Endothelial cell of umbilical vein (primary cell): ENCODE results near the gene SYNJ1. TPM values are rescaled to one million over a fixed set of nuclear protein-coding genes. Genes with fewer than 3 reads are reported as not detected.

ENCODE experiments used
- BruUV-seq: library from RNA; stranded (reverse); fragments of 400-500 nt; replicated peaks from 2 replicates; lab custom pipeline; 2021; lab: Mats Ljungman, UMichigan
- CTCF ChIA-PET: fragments of 300-600, 350-600 bp; sonication (Branson Sonifier 250); formaldehyde crosslinking; loops from one replicate; lab custom pipeline; 2021; ENCODE audit warnings: antibody characterized with exemption, inconsistent platforms; lab: Charles Lee
- POLR2A ChIA-PET: fragments of 300-600, 350-600 bp; sonication (Branson Sonifier 250); formaldehyde crosslinking; loops from one replicate; lab custom pipeline; 2021; ENCODE audit warnings: antibody characterized with exemption, inconsistent platforms; lab: Charles Lee
- DNase-seq: peaks from one replicate; pipeline ENCODE4 v3.0.0-alpha.2; 2011; ENCODE audit warnings: low read depth, low spot score
- FAIRE-seq: peaks from 2 replicates; lab custom pipeline; 2011; peaks lifted over from hg19 to GRCh38; lab: Jason Lieb, UNC
- H2AFZ ChIP-seq: 2 replicates; pipeline ENCODE4 v1.6.0; 2012; ENCODE audit warnings: low read depth, low read length, control low read depth, inconsistent platforms
- H3K27ac ChIP-seq: 2 replicates; pipeline ENCODE4 v1.5.1; 2011; ENCODE audit warnings: low read depth, mild to moderate bottlenecking, control low read depth, low read length, moderate library complexity; ENCODE audit not compliant: insufficient read depth
- H3K27me3 ChIP-seq, 2 experiments: 2 replicates each; pipeline versions ENCODE4 v1.6.0 to v1.6.1; 2011; ENCODE audit warnings: low read length in 2 of 2, mixed read lengths in 1 of 2; ENCODE audit not compliant: control insufficient read depth in 2 of 2, insufficient read depth in 2 of 2
- H3K36me3 ChIP-seq, 2 experiments: 2 replicates in 1 of 2; 3 replicates in 1 of 2; pipeline ENCODE4 v1.5.1; 2011; ENCODE audit warnings: low read length in 2 of 2, mild to moderate bottlenecking in 1 of 2, moderate library complexity in 1 of 2; ENCODE audit not compliant: control insufficient read depth in 2 of 2, insufficient read depth in 2 of 2; ENCODE audit errors: extremely low read depth in 1 of 2
- H3K4me1 ChIP-seq: 3 replicates; pipeline ENCODE4 v1.5.1; 2011; ENCODE audit warnings: mild to moderate bottlenecking, low read length; ENCODE audit not compliant: control insufficient read depth, insufficient read depth; ENCODE audit errors: extremely low read depth
- H3K4me2 ChIP-seq: 2 replicates; pipeline ENCODE4 v1.6.1; 2011; ENCODE audit warnings: low read length, control low read depth, mixed read lengths; ENCODE audit not compliant: insufficient read depth
- H3K4me3 ChIP-seq, 3 experiments: fragments of 200-600 bp in 1 of 3; sonication (generic), shearing (Covaris generic) in 1 of 3; replicated peaks in 1 of 3; 2 replicates each; pipeline ENCODE4 v1.5.1; 2011 to 2016; ENCODE audit warnings: control low read depth in 3 of 3, low read length in 3 of 3, mild to moderate bottlenecking in 2 of 3, inconsistent platforms in 1 of 3, low read depth in 1 of 3, moderate library complexity in 1 of 3; ENCODE audit not compliant: insufficient read depth in 1 of 3
- H3K79me2 ChIP-seq: 2 replicates; pipeline ENCODE4 v1.6.0; 2012; ENCODE audit warnings: low read length, inconsistent platforms; ENCODE audit not compliant: control insufficient read depth, insufficient read depth
- H3K9ac ChIP-seq: replicated peaks from 2 replicates; pipeline ENCODE3; 2011; ENCODE audit warnings: low read length, control low read depth; ENCODE audit not compliant: insufficient read depth; ENCODE audit errors: extremely low read depth
- H3K9me1 ChIP-seq: replicated peaks from 3 replicates; pipeline ENCODE4 v1.6.0; 2011; ENCODE audit warnings: mild to moderate bottlenecking, low read length; ENCODE audit not compliant: control insufficient read depth, insufficient read depth; ENCODE audit errors: extremely low read depth
- H3K9me3 ChIP-seq: replicated peaks from 2 replicates; pipeline ENCODE4 v1.5.1; 2012; ENCODE audit warnings: low read length, inconsistent platforms; ENCODE audit not compliant: control insufficient read depth, insufficient read depth
- H4K20me1 ChIP-seq: replicated peaks from 2 replicates; pipeline ENCODE3; 2011; ENCODE audit warnings: mild to moderate bottlenecking, low read length; ENCODE audit not compliant: control insufficient read depth, insufficient read depth; ENCODE audit errors: extremely low read depth
- EZH2 ChIP-seq: IDR thresholded peaks from 2 replicates; pipeline ENCODE4 v1.6.1; 2012; ENCODE audit warnings: borderline replicate concordance, low read depth, mild to moderate bottlenecking, moderate library complexity, low read length, inconsistent platforms; ENCODE audit not compliant: severe bottlenecking
- FOS ChIP-seq: IDR thresholded peaks from 2 replicates; pipeline ENCODE4 v1.6.1; 2011; ENCODE audit warnings: mild to moderate bottlenecking, low read length, moderate library complexity, borderline replicate concordance; ENCODE audit not compliant: insufficient read depth
- GATA2 ChIP-seq: IDR thresholded peaks from 2 replicates; pipeline ENCODE4 v1.7.0; 2011; ENCODE audit warnings: low read depth, mild to moderate bottlenecking, moderate library complexity, mixed read lengths, low read length; ENCODE audit not compliant: insufficient read length, insufficient read depth
- JUN ChIP-seq: IDR thresholded peaks from 2 replicates; pipeline ENCODE4 v1.6.1; 2011; ENCODE audit warnings: borderline replicate concordance, low read depth; ENCODE audit not compliant: insufficient read length, insufficient read depth
- MYC ChIP-seq: IDR thresholded peaks from one replicate; pipeline ENCODE4 v1.6.1; 2011; ENCODE audit warnings: mild to moderate bottlenecking, low read depth, low read length
- POLR2A ChIP-seq: IDR thresholded peaks from 2 replicates; pipeline ENCODE4 v1.6.1; 2012; ENCODE audit warnings: low read depth, mild to moderate bottlenecking, control low read depth, low read length
- POLR2AphosphoS5 ChIP-seq: IDR thresholded peaks from 2 replicates; pipeline ENCODE4 v1.6.1; 2012; ENCODE audit warnings: low read depth, mild to moderate bottlenecking, control low read depth, low read length, moderate library complexity; ENCODE audit not compliant: insufficient read depth
- dilution Hi-C: fragments of 300-500 bp; cut with MboI; formaldehyde crosslinking; loops from one replicate; pipeline ENCODE4 v1.15.0; 2019; ENCODE audit warnings: low sequenced_read_pairs; ENCODE audit not compliant: extremely low pct_ligation_motif_present
- intact Hi-C: fragments of 100-400 bp; cut with micrococcal nuclease; formaldehyde crosslinking; loops from one replicate; pipeline ENCODE4 v1.10.0; 2022
- polyA plus RNA-seq, 4 experiments: library from polyadenylated mRNA; depleted of rRNA in 3 of 4; stranded (reverse) in 3 of 4; unstranded in 1 of 4; fragments of >200 nt; gene quantifications; 2 replicates each; pipeline versions ENCODE4 v1.2.1 to v1.2.3, GENCODE V29; 2011 to 2012; ENCODE audit warnings: missing spikeins in 1 of 4
- total RNA-seq: library from RNA; stranded (reverse); gene quantifications from 2 replicates; pipeline ENCODE4 v1.2.3, GENCODE V29; 2021
- TF ChIP-seq, protein P1 (sequence below): IDR thresholded peaks from 2 replicates; pipeline ENCODE4 v1.6.1; 2011; ENCODE audit not compliant: insufficient read depth, insufficient read length
- TF ChIP-seq, protein P2 (sequence below), 2 donors: IDR thresholded peaks; 1 replicate in 1 of 2; 2 replicates in 1 of 2; pipeline ENCODE4 v1.5.1; 2011; ENCODE audit warnings: low read length in 2 of 2, mild to moderate bottlenecking in 2 of 2, moderate library complexity in 2 of 2, control low read depth in 1 of 2, inconsistent platforms in 1 of 2, low read depth in 1 of 2; ENCODE audit not compliant: insufficient read depth in 1 of 2; ENCODE audit errors: extremely low read depth in 1 of 2

The SYNJ1 gene
- total and polyA plus RNA-seq, 2 donors (not counting 3 experiments of a cell fraction or from before 2014, with no cell fraction given) = 5.9 to 17.0 TPM

DNA sequence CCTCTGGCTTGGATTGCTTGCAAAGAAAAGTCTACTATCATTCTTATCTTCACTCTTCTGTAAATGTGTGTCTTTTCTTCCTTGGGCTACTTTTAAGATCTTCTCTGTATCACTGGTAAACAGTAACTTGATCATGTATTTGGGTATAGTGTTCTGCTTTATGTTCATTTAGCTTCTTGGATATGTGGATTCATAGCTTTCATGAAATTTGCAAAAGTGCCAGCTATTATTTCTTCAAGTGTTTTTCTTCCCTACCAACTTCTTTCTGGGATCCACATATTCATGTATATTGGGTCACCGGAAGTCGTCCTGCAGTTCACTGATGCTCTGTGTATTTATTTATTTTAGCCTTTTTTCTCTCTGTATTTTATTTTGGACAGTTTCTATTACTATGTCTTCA lies 11.3 kb downstream of the SYNJ1 start:
- H3K4me1 ChIP-seq = peaks cover 14% of the 10 kb centered on the region
- H3K9me3 ChIP-seq = no peaks in the 10 kb centered on the region
- H3K4me3 ChIP-seq = no peak overlapping the region
- H3K9ac ChIP-seq = no peak overlapping the region
- no peak overlapping the region for H3K27ac ChIP-seq
- H3K36me3 ChIP-seq = peaks cover 0 to 3% of the 10 kb centered on the region in 2 experiments
- no peaks in the 10 kb centered on the region for H3K79me2 ChIP-seq
- FAIRE-seq = no peak
- TF ChIP-seq, protein P1, sequence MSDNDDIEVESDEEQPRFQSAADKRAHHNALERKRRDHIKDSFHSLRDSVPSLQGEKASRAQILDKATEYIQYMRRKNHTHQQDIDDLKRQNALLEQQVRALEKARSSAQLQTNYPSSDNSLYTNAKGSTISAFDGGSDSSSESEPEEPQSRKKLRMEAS = no peak
- H2AFZ ChIP-seq = no peak overlapping the region
- BruUV-seq = no TSS peak
- no peak for DNase-seq
- no peaks in the 10 kb centered on the region for H3K9me1 ChIP-seq
- intact Hi-C loops (no loop called here), dilution Hi-C loops (no loop called here)
- no peaks in the 10 kb centered on the region for H3K27me3 ChIP-seq
- POLR2A ChIA-PET = no interaction called here
- no peaks in the 10 kb centered on the region for H4K20me1 ChIP-seq
- H3K4me2 ChIP-seq = no peak overlapping the region
- CTCF ChIA-PET = interaction anchor here (1.0 to 1.6 kb wide), 5 partner anchors 8 to 34 kb away, joined by 3 to 7 read pairs (median 4); partner anchors contain the start of gene SYNJ1

DNA sequence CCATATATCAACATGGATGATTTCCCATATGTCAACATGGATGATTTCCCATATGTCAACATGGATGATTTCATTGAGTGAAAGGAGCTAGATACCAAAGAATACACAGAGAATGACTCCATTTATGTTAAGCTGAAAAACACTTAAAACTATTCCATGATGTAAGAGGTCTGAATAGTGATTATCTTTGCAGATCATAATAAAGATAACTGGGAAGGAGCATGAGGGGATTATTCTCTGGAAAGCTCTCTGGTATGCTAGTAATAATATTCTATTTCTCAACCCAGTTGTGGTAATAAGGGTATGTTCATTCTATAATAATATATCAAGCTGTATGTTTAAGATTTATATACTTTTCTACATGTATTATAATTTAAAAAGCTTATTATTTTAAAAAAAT lies 14.1 kb downstream of the SYNJ1 start:
- H3K79me2 ChIP-seq = no peaks in the 10 kb centered on the region
- no peak for DNase-seq
- peaks cover 15% of the 10 kb centered on the region for H3K4me1 ChIP-seq
- H3K9ac ChIP-seq = no peak overlapping the region
- no peak overlapping the region for H3K27ac ChIP-seq
- FAIRE-seq = no peak
- H3K4me2 ChIP-seq = no peak overlapping the region
- BruUV-seq = no TSS peak
- ChIA-PET POLR2A (no interaction called here), CTCF (interaction anchor here (0.9 to 1.3 kb wide), 4 partner anchors 13 to 22 kb away, joined by 3 to 4 read pairs (median 3); partner anchors contain the start of gene SYNJ1)
- H3K27me3 ChIP-seq = no peaks in the 10 kb centered on the region
- H3K9me3 ChIP-seq = no peaks in the 10 kb centered on the region
- no peak overlapping the region for H2AFZ ChIP-seq
- TF ChIP-seq EZH2 (no peak), FOS (no peak), JUN (no peak), POLR2A (no peak), POLR2AphosphoS5 (no peak), MYC (no peak), GATA2 (no peak)
- TF ChIP-seq, protein P1 = no peak
- TF ChIP-seq, protein P2, sequence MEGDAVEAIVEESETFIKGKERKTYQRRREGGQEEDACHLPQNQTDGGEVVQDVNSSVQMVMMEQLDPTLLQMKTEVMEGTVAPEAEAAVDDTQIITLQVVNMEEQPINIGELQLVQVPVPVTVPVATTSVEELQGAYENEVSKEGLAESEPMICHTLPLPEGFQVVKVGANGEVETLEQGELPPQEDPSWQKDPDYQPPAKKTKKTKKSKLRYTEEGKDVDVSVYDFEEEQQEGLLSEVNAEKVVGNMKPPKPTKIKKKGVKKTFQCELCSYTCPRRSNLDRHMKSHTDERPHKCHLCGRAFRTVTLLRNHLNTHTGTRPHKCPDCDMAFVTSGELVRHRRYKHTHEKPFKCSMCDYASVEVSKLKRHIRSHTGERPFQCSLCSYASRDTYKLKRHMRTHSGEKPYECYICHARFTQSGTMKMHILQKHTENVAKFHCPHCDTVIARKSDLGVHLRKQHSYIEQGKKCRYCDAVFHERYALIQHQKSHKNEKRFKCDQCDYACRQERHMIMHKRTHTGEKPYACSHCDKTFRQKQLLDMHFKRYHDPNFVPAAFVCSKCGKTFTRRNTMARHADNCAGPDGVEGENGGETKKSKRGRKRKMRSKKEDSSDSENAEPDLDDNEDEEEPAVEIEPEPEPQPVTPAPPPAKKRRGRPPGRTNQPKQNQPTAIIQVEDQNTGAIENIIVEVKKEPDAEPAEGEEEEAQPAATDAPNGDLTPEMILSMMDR (IDR thresholded peaks at IDR 0.05; ENCODE audit: extremely low read depth in 1 of 2, insufficient read depth in 1 of 2, low read depth in 1 of 2, low read length in 2 of 2) = no peak
- no peak overlapping the region for H3K4me3 ChIP-seq
- no peaks in the 10 kb centered on the region for H3K9me1 ChIP-seq
- H4K20me1 ChIP-seq = no peaks in the 10 kb centered on the region
- intact Hi-C loops (no loop called here), dilution Hi-C loops (no loop called here)
- H3K36me3 ChIP-seq = no peaks in the 10 kb centered on the region
